ENCODE results near the gene SCN4B. TPM values are rescaled to one million over a fixed set of nuclear protein-coding genes. Genes with fewer than 3 reads are reported as not detected.

The SCN4B gene
- total RNA-seq, 1 experiment from 2014 or later: 1.6 TPM

GRCh38 chr11:118147502-118147901, 5.1 kb downstream of the SCN4B start:
- peaks cover 89% of the 10 kb centered on the region for H3K27me3 Mint-ChIP-seq (ENCODE audit: low read depth)
- no peak overlapping the region for H3K56ac ChIP-seq (ENCODE audit: insufficient read length, low read depth, low read length)
- H3K9me3 Mint-ChIP-seq: no peaks in the 10 kb centered on the region; a peak in 1 of 5 replicates

More at GRCh38 chr11:118147502-118147901, 5.1 kb downstream of the SCN4B start:
- Histone ChIP-seq H3K4me2 (ENCODE audit: insufficient read depth, insufficient read length, low read length) (no peak overlapping the region), H2BK12ac (ENCODE audit: insufficient read length, low read depth, low read length) (no peak overlapping the region), H2AK5ac (ENCODE audit: insufficient read length, low read length) (no peak overlapping the region), H3K23me2 (ENCODE audit: insufficient read length, low read depth, low read length, poor library complexity, severe bottlenecking) (peaks cover 12% of the 10 kb centered on the region), H2BK120ac (ENCODE audit: low read depth, low read length, poor library complexity, severe bottlenecking) (no peak overlapping the region), H3T11ph (ENCODE audit: low read length) (no peak overlapping the region), H2AFZ (ENCODE audit: low read length) (no peak overlapping the region), H3K27ac (ENCODE audit: insufficient read length, low read depth, low read length) (no peak overlapping the region), H3K23ac (ENCODE audit: insufficient read length, low read depth, low read length) (no peak overlapping the region), H4K91ac (ENCODE audit: insufficient read length, low read depth, low read length) (no peak overlapping the region), H3K79me1 (ENCODE audit: insufficient read depth, low read depth, low read length, poor library complexity, severe bottlenecking) (no peaks in the 10 kb centered on the region), H3K9me3 (ENCODE audit: control insufficient read depth, low read depth, low read length) (no peaks in the 10 kb centered on the region), H3K79me2 (ENCODE audit: insufficient read depth, low read length) (no peaks in the 10 kb centered on the region), H4K5ac (ENCODE audit: insufficient read length, low read depth, low read length) (no peak overlapping the region), H2BK5ac (ENCODE audit: insufficient read length, low read length) (no peak overlapping the region), H3K4ac (ENCODE audit: low read depth, low read length) (no peak overlapping the region), H2BK15ac (ENCODE audit: low read depth, low read length) (no peak overlapping the region), H3K18ac (ENCODE audit: insufficient read length, low read depth, low read length) (no peak overlapping the region), H2BK20ac (ENCODE audit: low read depth, low read length, poor library complexity, severe bottlenecking) (no peak overlapping the region), H4K20me1 (ENCODE audit: control insufficient read depth, insufficient read depth, insufficient read length) (no peaks in the 10 kb centered on the region), H3K27me3 (ENCODE audit: insufficient read depth, low read length) (peaks cover 29% of the 10 kb centered on the region; the same call in 1 of the 2 replicates), H4K8ac (replicated peaks; ENCODE audit: insufficient read length, low read depth, low read length) (no peak overlapping the region), H3K14ac (ENCODE audit: insufficient read depth, low read length) (no peak overlapping the region), H3K9ac (ENCODE audit: extremely low read depth, insufficient read length, low read length) (no peak overlapping the region), H3K4me1 (ENCODE audit: insufficient read depth, low read length) (no peaks in the 10 kb centered on the region)
- no peak overlapping the region for H3K27ac Mint-ChIP-seq
- WGBS (ENCODE audit: extremely low coverage, insufficient read length, low lambda C conversion rate): no CpG with 5 or more reads among the region's 3 CpGs
- no peaks in the 10 kb centered on the region; a peak in 1 of 7 replicates for H3K36me3 Mint-ChIP-seq (ENCODE audit: insufficient read depth in 1 of 3, low read depth in 3 of 3)
- no peak for DNase-seq
- TF ChIP-seq, protein P1, sequence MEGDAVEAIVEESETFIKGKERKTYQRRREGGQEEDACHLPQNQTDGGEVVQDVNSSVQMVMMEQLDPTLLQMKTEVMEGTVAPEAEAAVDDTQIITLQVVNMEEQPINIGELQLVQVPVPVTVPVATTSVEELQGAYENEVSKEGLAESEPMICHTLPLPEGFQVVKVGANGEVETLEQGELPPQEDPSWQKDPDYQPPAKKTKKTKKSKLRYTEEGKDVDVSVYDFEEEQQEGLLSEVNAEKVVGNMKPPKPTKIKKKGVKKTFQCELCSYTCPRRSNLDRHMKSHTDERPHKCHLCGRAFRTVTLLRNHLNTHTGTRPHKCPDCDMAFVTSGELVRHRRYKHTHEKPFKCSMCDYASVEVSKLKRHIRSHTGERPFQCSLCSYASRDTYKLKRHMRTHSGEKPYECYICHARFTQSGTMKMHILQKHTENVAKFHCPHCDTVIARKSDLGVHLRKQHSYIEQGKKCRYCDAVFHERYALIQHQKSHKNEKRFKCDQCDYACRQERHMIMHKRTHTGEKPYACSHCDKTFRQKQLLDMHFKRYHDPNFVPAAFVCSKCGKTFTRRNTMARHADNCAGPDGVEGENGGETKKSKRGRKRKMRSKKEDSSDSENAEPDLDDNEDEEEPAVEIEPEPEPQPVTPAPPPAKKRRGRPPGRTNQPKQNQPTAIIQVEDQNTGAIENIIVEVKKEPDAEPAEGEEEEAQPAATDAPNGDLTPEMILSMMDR (conservative IDR thresholded peaks at IDR 0.05): no peak
- peak overlapping the region in 1 of 2 experiments; percentile 7; a peak in 1 of 5 replicates for H3K4me3 Mint-ChIP-seq
- H3K4me1 Mint-ChIP-seq: peaks cover 27 to 48% of the 10 kb centered on the region in 2 experiments
